H9 (cell line): Measurements from ENCODE around the gene DPYD. TPM values are rescaled to one million over a fixed set of nuclear protein-coding genes. Genes with fewer than 3 reads are reported as not detected.

ENCODE experiments used
- DNase-seq: peaks from one replicate; pipeline ENCODE4 v3.0.0-alpha.2; 2017
- H2AFZ ChIP-seq: one replicate; pipeline ENCODE4 v1.6.1; 2013; ENCODE audit warnings: mild to moderate bottlenecking, low read length, control low read depth, moderate library complexity
- H2AK5ac ChIP-seq: 2 replicates; pipeline ENCODE4 v1.6.1; 2013; ENCODE audit warnings: low read length, control low read depth, mixed read lengths; ENCODE audit not compliant: insufficient read length
- H2BK120ac ChIP-seq: one replicate; pipeline ENCODE4 v1.6.1; 2013; ENCODE audit warnings: low read depth, mild to moderate bottlenecking, low read length, control low read depth, inconsistent platforms; ENCODE audit not compliant: poor library complexity, severe bottlenecking
- H2BK12ac ChIP-seq: 2 replicates; pipeline ENCODE4 v1.6.1; 2013; ENCODE audit warnings: low read length, control low read depth, mixed read lengths, low read depth; ENCODE audit not compliant: insufficient read length
- H2BK15ac ChIP-seq: 2 replicates; pipeline ENCODE4 v1.6.1; 2013; ENCODE audit warnings: low read depth, low read length, control low read depth
- H2BK20ac ChIP-seq: one replicate; pipeline ENCODE4 v1.6.1; 2013; ENCODE audit warnings: low read depth, mild to moderate bottlenecking, low read length, control low read depth, inconsistent platforms; ENCODE audit not compliant: poor library complexity, severe bottlenecking
- H2BK5ac ChIP-seq: 2 replicates; pipeline ENCODE4 v1.6.1; 2013; ENCODE audit warnings: low read length, control low read depth, mixed read lengths; ENCODE audit not compliant: insufficient read length
- H3K14ac ChIP-seq: 2 replicates; pipeline ENCODE4 v1.6.1; 2013; ENCODE audit warnings: low read length, control low read depth; ENCODE audit not compliant: insufficient read depth
- H3K18ac ChIP-seq: 2 replicates; pipeline ENCODE4 v1.6.1; 2013; ENCODE audit warnings: low read depth, mild to moderate bottlenecking, mixed read lengths, low read length, control low read depth; ENCODE audit not compliant: insufficient read length
- H3K23ac ChIP-seq: 2 replicates; pipeline ENCODE4 v1.6.1; 2013; ENCODE audit warnings: low read length, control low read depth, mixed read lengths, low read depth; ENCODE audit not compliant: insufficient read length
- H3K23me2 ChIP-seq: 2 replicates; pipeline ENCODE4 v1.6.1; 2013; ENCODE audit warnings: low read depth, mild to moderate bottlenecking, mixed read lengths, low read length, control low read depth; ENCODE audit not compliant: insufficient read length, poor library complexity, severe bottlenecking
- H3K27ac ChIP-seq: 2 replicates; pipeline ENCODE4 v1.5.1; 2013; ENCODE audit warnings: low read length, control low read depth, mixed read lengths, low read depth; ENCODE audit not compliant: insufficient read length
- H3K27me3 ChIP-seq: 2 replicates; pipeline ENCODE4 v1.6.1; 2013; ENCODE audit warnings: low read length, control low read depth, inconsistent platforms; ENCODE audit not compliant: insufficient read depth
- H3K4ac ChIP-seq: 2 replicates; pipeline ENCODE4 v1.6.1; 2013; ENCODE audit warnings: low read depth, mild to moderate bottlenecking, control low read depth, inconsistent platforms, low read length, moderate library complexity
- H3K4me1 ChIP-seq: 2 replicates; pipeline ENCODE4 v1.6.1; 2013; ENCODE audit warnings: low read length, control low read depth, inconsistent platforms; ENCODE audit not compliant: insufficient read depth
- H3K4me2 ChIP-seq: 2 replicates; pipeline ENCODE4 v1.6.1; 2013; ENCODE audit warnings: low read length, control low read depth, mixed read lengths; ENCODE audit not compliant: insufficient read length, insufficient read depth
- H3K56ac ChIP-seq: 2 replicates; pipeline ENCODE4 v1.6.1; 2013; ENCODE audit warnings: low read depth, mild to moderate bottlenecking, mixed read lengths, low read length, control low read depth; ENCODE audit not compliant: insufficient read length
- H3K79me1 ChIP-seq: 2 replicates; pipeline ENCODE4 v1.6.1; 2013; ENCODE audit warnings: low read depth, mild to moderate bottlenecking, moderate library complexity, low read length, control low read depth, inconsistent platforms; ENCODE audit not compliant: insufficient read depth, poor library complexity, severe bottlenecking
- H3K79me2 ChIP-seq: 2 replicates; pipeline ENCODE4 v1.6.1; 2013; ENCODE audit warnings: low read length, control low read depth, inconsistent platforms; ENCODE audit not compliant: insufficient read depth
- H3K9ac ChIP-seq: 2 replicates; pipeline ENCODE4 v1.6.1; 2013; ENCODE audit warnings: low read length, control low read depth, mixed read lengths; ENCODE audit not compliant: insufficient read length; ENCODE audit errors: extremely low read depth
- H3K9me3 ChIP-seq: one replicate; pipeline ENCODE4 v1.6.1; 2013; ENCODE audit warnings: low read depth, low read length, inconsistent platforms; ENCODE audit not compliant: control insufficient read depth
- H3T11ph ChIP-seq: one replicate; pipeline ENCODE4 v1.6.1; 2013; ENCODE audit warnings: mild to moderate bottlenecking, low read length, control low read depth, inconsistent platforms
- H4K20me1 ChIP-seq: one replicate; pipeline ENCODE4 v1.6.1; 2013; ENCODE audit not compliant: control insufficient read depth, insufficient read length, insufficient read depth
- H4K5ac ChIP-seq: 2 replicates; pipeline ENCODE4 v1.6.1; 2013; ENCODE audit warnings: low read depth, mild to moderate bottlenecking, mixed read lengths, low read length, control low read depth; ENCODE audit not compliant: insufficient read length
- H4K8ac ChIP-seq: replicated peaks from 2 replicates; pipeline ENCODE4 v1.6.1; 2013; ENCODE audit warnings: low read length, control low read depth, mixed read lengths, low read depth; ENCODE audit not compliant: insufficient read length
- H4K91ac ChIP-seq: 2 replicates; pipeline ENCODE4 v1.6.1; 2013; ENCODE audit warnings: low read depth, mild to moderate bottlenecking, moderate library complexity, mixed read lengths, low read length, control low read depth; ENCODE audit not compliant: insufficient read length
- H3K27ac Mint-ChIP-seq, 3 experiments: 2 replicates in 2 of 3; 3 replicates in 1 of 3; pipeline ENCODE4 v1.8.0; 2020 to 2021; ENCODE audit warnings: mixed read lengths in 3 of 3, mild to moderate bottlenecking in 1 of 3, moderate library complexity in 1 of 3
- H3K27me3 Mint-ChIP-seq: 2 replicates; pipeline ENCODE4 v1.8.0; 2021; ENCODE audit warnings: low read depth, mild to moderate bottlenecking, moderate library complexity, mixed read lengths
- H3K36me3 Mint-ChIP-seq, 3 experiments: 2 replicates in 2 of 3; 3 replicates in 1 of 3; pipeline ENCODE4 v1.8.0; 2020 to 2021; ENCODE audit warnings: low read depth in 3 of 3, mixed read lengths in 3 of 3; ENCODE audit not compliant: insufficient read depth in 1 of 3
- H3K4me1 Mint-ChIP-seq, 2 experiments: 2 replicates each; pipeline ENCODE4 v1.8.0; 2020; ENCODE audit warnings: mixed read lengths in 2 of 2
- H3K4me3 Mint-ChIP-seq, 2 experiments: 2 replicates in 1 of 2; 3 replicates in 1 of 2; pipeline ENCODE4 v1.8.0; 2020 to 2021; ENCODE audit warnings: mild to moderate bottlenecking in 2 of 2, mixed read lengths in 2 of 2, moderate library complexity in 1 of 2
- H3K9me3 Mint-ChIP-seq, 2 experiments: 2 replicates in 1 of 2; 3 replicates in 1 of 2; pipeline ENCODE4 v1.8.0; 2020; ENCODE audit warnings: mild to moderate bottlenecking in 2 of 2, mixed read lengths in 2 of 2, moderate library complexity in 1 of 2
- CTCF ChIP-seq: fragments of 200-600 bp; sonication (generic); conservative IDR thresholded peaks from 3 replicates; pipeline ENCODE4 v1.8.0; 2021; ENCODE audit warnings: antibody characterized with exemption, mild to moderate bottlenecking
- whole genome bisulfite sequencing: extraction: QIAGEN DNeasy Blood & Tissue Kit; methylation state at CpG from one replicate; pipeline ENCODE4 v1.1.7; 2013; ENCODE audit warnings: missing lambda C conversion rate, low lambda C conversion rate, mixed read lengths; ENCODE audit not compliant: insufficient read length; ENCODE audit errors: extremely low coverage; 5-methylcytosine and 5-hydroxymethylcytosine counted together
- total RNA-seq: library from RNA; stranded (reverse); gene quantifications from 2 replicates; pipeline ENCODE4 v1.2.1, GENCODE V29; 2021

Gene DPYD
- total RNA-seq, 1 experiment from 2014 or later: 0.37 TPM

- peaks cover 9 to 13% of the 10 kb centered on the region in 2 experiments; a peak in 4 of 5 replicates for H3K9me3 Mint-ChIP-seq
- H3K36me3 Mint-ChIP-seq: peaks cover 0 to 17% (median 4%) of the 10 kb centered on the region in 3 experiments; a peak in 3 of 7 replicates
- H3K4me1 ChIP-seq: no peaks in the 10 kb centered on the region
- no peaks in the 10 kb centered on the region for H3K27me3 ChIP-seq
- H3K4ac ChIP-seq: no peak overlapping the region
- H3K9ac ChIP-seq: no peak overlapping the region
- H3K4me1 Mint-ChIP-seq: peaks cover 0 to 9% of the 10 kb centered on the region in 2 experiments; a peak in 2 of 4 replicates
- H4K5ac ChIP-seq: no peak overlapping the region
- H2AK5ac ChIP-seq: no peak overlapping the region
- H4K20me1 ChIP-seq: no peaks in the 10 kb centered on the region
- no peaks in the 10 kb centered on the region; the same call in 1 of the 2 replicates for H3K27me3 Mint-ChIP-seq
- H3K27ac Mint-ChIP-seq: no peak overlapping the region
- DNase-seq: no peak
- no peak overlapping the region for H4K91ac ChIP-seq
- no peak overlapping the region for H4K8ac ChIP-seq
- no CpG with 5 or more reads among the region's 1 CpG for WGBS
- no peak overlapping the region for H3K27ac ChIP-seq
- no peaks in the 10 kb centered on the region for H3K79me1 ChIP-seq
- no peaks in the 10 kb centered on the region for H3K79me2 ChIP-seq
- no peak overlapping the region for H3K56ac ChIP-seq
- H3K9me3 ChIP-seq: no peaks in the 10 kb centered on the region
- H3K4me2 ChIP-seq: no peak overlapping the region
- TF ChIP-seq CTCF: no peak
- H3K23ac ChIP-seq: no peak overlapping the region
- no peak overlapping the region for H3T11ph ChIP-seq
- no peaks in the 10 kb centered on the region for H3K23me2 ChIP-seq
- no peak overlapping the region for H2BK20ac ChIP-seq
- no peak overlapping the region for H2AFZ ChIP-seq
- no peak overlapping the region for H2BK15ac ChIP-seq
- H2BK5ac ChIP-seq: no peak overlapping the region
- no peak overlapping the region for H2BK120ac ChIP-seq
- H3K14ac ChIP-seq: no peak overlapping the region
- no peak overlapping the region for H3K18ac ChIP-seq
- no peak overlapping the region for H3K4me3 Mint-ChIP-seq
- no peak overlapping the region for H2BK12ac ChIP-seq
Measured at GRCh38 chr1:97042551-97042950, 878.3 kb downstream of the DPYD start.
